ENCODE measurements around the gene INPP5F.
"Not testable (repeated sequence)": the region's sequence is repeated elsewhere in the genome, so short reads cannot be mapped to it uniquely, and the experiment has no call there.

The INPP5F gene

DNA sequence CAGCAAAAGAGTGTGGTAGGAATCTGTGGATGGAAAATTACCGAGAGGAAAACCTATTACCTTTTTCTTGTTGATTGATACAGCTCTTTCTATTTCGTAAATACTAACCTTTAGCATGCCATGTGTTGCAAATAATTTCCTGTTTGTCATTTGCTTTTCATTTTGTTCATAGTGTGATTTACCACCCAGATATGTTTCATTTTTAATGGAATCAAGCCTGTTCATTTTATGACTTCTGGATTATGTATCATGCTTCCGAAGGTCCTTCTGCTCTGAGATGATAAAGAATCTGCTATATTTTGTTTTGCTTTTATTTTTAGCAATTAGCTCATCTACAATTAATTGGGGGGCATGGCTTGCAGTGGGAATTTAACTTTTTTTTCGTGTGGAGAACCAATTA, 46.5 kb downstream of the INPP5F start:
- no peak for FAIRE-seq
- no peak for DNase-seq (ENCODE audit: insufficient read length, low spot score)

DNA sequence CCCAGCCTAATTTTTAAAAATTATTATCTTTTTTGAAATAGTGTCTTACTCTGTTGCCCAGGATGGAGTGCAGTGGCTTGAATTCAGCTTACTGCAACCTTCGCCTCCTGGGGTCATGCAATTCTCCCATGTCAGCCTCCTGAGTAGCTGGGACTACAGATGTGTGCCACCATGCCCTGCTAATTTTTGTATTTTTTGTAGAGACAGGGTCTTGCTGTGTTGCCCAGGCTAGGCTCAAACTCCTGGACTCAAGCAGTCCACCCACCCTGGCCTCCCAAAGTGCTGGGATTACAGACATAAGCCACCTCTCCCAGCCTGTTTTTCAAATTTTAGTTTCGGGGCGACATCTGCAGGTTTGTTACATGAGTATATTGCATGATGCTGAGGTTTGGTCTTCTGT, 47.2 kb downstream of the INPP5F start:
- DNase-seq (ENCODE audit: insufficient read length, low spot score); FAIRE-seq: not testable (repeated sequence)

DNA sequence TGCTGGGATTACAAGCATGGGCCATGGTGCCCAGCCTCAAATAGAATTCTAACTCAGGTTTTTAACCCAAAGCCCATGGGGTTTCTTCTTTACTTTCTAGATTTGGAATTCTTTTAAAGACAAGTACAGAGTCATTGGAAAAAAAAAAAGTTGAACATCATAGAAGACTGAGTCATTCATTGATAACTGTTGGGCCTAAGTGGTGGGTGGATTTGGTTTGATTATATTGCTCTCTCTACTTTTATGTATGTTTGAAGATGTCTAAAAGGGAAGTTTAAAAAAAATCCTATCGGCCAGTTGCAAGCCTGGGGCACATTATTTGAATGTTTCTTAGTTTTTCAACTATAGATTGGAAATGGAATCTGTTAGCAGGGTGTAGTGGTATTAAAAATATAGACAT, 49.7 kb downstream of the INPP5F start:
- FAIRE-seq (no peak), DNase-seq (ENCODE audit: insufficient read length, low spot score) (no peak)

DNA sequence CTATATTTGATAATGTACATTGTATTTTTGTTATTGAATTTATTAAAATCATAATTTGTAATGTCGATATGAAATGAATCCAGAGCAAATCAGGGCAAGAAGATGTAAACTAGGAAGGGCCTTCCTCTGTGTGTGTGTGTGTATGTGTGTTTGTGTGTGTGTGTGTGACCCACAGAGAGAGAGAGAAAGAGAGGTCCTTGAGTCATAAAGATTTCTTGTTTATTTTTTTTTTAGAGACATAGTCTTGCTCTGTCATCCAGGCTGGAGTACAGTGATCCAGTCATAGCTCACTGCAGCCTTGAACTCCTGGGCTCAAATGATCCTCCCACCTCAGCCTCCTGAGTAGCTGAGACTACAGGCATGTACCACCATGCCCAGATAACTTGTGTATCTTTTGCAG, 50.7 kb downstream of the INPP5F start:
- DNase-seq (ENCODE audit: insufficient read length, low spot score) (no peak), FAIRE-seq (no peak)

DNA sequence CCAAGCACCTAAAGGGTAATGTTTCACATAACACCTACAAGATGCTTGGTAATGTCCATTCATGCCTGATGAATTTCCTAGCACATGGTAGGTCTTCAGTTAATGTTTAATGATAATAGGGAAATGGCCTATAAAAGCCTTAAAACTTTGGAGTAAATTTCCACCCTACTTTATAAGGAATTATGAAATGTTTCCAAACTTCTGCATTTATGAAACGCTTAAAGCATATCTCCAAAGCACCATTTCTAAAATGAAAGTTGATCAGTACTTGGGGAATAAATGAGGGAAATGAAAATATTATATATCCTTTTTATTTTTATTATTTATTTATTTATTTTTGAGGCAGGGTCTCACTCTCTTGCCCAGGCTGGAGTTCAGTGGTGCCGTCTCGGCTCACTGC, 51.8 kb downstream of the INPP5F start:
- DNase-seq (ENCODE audit: insufficient read length, low spot score) (no peak), FAIRE-seq (no peak)

DNA sequence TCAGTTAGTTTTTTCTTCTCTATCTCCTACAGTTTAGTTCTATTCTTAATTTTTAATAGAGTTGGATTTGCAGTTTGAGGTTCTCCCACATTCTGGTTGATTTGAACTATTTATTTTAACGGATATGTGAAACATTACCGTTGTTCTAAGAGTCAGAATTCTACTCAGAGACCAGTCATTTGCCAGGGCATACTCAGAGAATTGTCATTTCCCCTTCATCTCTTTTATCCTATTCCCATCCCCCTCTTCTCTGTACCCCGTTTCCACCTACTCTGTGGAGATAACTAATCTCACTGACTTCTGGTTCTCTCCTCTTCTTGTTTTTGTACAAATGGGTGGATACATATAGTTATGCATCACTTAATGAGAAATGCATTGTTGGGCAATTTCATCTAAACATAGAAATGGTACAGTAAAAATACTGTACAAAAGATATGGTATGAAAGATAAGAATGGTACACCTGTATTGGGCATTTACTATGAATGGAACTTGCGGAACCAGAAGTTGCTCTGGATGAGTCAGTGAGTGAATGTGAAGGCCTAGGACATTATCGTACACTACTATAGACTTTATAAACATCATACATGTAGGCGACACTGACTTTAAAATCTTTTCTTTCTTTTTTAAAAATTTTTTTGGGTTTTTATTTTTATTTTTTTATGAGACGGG, 53.1 kb downstream of the INPP5F start:
- DNase-seq (ENCODE audit: insufficient read length, low spot score) (no peak), FAIRE-seq (no peak)

DNA sequence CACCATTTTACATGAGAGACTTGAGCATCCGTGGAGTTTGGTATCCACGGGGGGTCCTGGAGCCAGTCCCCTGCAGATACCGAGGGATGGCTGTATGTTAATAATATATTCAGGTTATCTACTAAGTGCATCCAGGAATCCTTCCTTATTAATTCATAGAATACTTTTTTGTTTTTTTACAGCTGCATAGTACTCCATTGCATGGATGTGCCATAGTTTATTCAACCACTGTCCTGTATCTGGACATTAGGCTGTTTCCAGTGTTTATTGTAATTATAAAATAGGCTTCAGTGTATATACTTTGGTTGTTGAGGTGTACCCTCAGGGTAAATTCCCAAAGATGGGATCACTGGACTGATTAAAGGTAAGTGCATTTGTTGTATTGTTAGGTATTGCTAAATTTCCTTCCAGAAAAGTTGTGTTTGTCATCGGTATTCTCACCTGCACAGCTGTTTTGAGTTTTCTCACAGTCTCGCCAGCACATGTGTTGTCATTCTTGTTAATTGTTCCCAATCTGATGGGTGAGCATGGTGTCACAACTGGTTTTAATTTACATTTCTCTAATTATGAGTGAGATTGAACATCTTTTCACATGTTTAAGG, 55.1 kb downstream of the INPP5F start:
- FAIRE-seq (no peak), DNase-seq (ENCODE audit: insufficient read length, low spot score) (no peak)

DNA sequence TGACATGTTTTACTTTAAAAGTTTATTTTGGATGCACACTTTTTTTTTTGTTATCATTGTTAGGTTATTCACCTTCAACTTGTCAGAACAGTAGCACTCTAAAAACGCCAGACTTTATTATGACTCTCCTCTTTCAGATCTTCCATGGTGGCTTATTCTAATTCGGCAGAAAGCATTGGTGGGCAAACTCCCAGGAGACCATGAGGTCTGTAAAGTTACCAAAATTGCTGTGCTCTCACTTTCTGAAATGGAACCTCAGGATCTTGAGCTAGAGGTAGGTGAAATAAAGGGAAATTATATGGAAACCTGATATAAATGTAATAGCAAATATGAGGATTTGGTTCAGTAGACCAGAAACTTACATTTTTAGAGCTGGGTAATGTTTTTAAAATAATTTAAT, 55.6 kb downstream of the INPP5F start:
- DNase-seq (ENCODE audit: insufficient read length, low spot score) (no peak), FAIRE-seq (no peak)

DNA sequence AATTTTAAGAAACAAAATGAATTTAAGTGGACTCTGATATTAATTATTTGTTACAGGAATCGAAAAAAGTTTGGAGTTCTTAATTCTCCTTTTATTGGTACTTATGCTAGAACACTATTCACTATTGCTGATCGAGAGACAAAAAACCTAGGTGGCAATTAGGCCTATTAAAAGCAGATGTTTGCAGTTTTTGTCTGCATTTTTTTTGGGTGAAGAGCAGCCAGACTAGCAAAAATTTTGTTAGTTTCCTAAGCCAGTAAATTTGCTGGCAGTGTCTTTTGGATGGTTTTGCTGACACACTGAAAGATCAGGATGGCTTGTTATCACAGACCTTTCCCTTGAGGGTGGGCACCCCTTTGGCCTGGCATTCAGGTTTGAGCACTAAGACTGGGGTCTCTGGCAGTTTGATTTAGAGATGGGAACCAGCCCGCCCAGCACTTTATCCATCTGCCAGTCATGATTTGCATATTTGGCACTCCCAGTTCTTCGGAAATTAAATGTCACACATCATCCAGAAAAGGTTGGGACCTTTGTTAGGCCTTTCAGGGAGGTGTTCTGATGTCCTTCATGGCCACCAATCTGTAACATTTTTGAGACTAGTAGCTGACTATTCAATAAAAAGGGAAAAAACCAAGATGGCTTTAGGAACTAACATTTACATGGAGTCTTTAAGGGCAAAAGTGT, 57.3 kb downstream of the INPP5F start:
- DNase-seq (ENCODE audit: insufficient read length, low spot score) (no peak), FAIRE-seq (no peak)

DNA sequence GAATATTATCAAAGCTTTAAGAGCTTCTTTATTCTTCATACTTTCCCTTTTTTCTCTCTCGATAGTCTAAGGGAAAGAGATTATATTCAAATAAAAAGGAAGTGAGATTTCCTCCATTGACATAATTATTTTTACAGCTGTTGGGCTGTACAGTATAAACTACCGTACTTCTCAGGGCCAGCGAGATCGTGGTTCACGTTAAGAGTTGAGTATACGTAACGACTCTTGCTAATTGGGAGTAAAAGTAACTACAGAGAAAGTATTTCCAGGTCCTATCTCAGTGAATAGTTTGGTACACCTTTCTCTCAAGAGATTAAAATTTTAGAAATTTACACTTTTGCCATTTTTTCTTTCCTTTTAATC, 57.8 kb downstream of the INPP5F start:
- DNase-seq (ENCODE audit: insufficient read length, low spot score) (no peak), FAIRE-seq (no peak)

DNA sequence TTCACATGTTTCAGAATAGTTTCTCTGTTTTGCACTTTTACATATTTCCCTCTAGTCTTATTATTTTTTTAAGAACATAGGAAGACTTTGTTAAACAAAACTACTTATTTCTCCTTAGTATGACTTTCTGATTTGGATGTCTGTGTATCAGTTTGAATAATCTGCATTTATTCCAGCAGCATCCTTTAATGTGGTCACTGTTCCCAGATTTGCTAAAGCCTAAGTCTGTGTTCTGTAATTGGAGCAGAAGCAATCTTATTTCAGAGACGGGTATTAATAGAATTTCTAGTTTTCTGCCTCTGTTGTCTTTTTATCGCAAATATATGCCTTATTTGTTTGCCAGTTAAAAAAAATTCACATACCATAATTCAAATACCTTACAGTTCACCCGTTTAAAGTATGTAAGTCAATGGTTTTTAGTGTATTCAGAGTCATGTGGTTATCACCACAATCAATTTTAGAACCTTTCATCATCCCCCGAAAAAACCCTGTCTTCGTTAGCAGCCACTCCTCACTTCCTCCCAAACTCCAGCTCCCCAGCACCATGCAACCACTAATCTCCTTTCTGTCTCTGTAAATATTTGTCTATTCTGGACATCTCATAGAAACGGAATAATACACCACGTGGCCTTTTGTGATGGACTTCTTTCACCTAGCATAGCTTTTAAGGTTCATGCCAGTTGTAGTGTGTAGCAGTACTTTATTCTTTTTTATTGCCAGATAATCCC, 58.7 kb downstream of the INPP5F start:
- FAIRE-seq, result no peak
- DNase-seq (ENCODE audit: insufficient read length, low spot score), result no peak

DNA sequence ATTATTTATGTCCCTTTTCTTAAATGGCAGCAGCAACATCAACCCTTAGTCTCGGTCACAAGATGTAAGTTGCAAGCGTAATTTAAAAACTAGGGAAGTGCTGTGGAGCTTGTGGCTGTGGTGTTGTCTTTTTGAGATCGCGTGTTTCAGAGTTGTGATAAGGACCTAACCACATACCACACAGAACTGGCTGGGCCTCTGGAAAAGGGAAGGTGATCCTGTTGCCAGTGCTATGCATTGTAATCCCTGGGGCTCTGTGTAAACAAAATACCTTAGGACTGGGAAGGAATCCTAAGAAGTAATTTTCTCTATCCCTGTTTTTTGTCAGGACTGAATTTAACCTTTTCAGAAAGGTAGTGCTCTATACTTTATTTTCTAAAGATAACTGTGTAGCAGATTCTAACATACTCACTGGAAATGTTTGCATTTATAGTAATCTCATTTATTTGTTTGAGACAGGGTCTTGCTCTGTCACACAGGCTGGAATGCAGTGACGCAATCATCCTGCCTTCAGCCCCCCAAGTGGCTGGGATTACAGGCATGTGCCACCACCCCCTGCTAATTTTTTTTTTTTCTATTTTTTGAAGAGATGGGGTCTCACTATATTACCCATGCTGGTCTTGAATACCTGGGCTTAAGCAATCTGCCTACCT, 60.4 kb downstream of the INPP5F start:
- FAIRE-seq (no peak), DNase-seq (ENCODE audit: insufficient read length, low spot score) (peak; percentile 35)

DNA sequence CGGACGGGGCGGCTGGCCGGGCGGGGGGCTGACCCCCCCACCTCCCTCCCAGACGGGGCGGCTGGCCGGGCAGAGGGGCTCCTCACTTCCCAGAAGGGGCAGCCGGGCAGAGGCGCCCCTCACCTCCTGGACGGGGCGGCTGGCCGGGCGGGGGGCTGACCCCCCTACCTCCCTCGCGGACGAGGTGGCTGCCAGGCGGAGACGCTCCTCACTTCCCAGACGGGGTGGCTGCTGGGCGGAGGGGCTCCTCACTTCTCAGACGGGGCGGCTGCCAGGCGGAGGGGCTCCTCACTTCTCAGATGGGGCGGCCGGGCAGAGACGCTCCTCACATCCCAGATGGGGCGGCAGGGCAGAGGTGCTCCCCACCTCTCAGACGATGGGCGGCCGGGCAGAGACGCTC, 69.3 kb downstream of the INPP5F start:
- not testable (repeated sequence) for FAIRE-seq; DNase-seq (ENCODE audit: insufficient read length, low spot score)

DNA sequence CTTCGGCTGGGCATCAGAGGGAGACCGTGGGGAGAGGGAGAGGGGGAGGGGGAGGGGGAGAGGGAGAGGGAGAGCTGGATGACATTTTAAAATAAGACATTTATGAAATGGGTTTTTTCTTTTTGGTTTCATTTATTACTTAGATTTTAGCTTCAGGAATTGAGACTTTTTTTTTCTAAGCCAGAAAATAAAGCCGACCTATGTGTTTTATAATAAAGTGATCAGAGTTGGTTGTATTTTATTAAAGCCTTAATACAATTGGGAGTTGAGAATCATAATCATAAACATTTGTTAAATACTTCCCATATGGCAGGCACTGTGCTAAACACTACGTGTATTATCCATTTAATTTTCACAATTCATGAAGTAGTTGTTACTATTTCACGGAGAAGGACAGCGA, 70.2 kb downstream of the INPP5F start:
- DNase-seq (ENCODE audit: insufficient read length, low spot score), result no peak
- no peak for FAIRE-seq

DNA sequence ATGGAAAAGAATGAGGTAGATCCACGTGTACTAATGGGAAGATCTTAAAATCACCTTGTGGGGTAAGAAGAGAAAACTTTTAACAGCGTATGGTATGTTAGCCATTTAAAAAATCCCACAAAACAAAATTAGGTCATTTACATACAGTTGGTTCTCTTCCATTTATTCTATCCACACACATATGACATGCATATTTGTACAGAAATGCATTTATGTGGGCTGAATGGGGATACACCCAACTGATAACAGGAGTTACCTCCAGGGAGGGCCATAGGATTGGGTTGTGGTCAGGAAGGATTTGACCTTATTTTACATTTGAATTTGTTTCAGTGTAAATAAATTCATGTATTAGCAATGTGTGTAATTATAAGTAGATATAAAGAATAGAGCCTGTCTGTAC, 75.3 kb downstream of the INPP5F start:
- DNase-seq (ENCODE audit: insufficient read length, low spot score) (no peak), FAIRE-seq (no peak)

DNA sequence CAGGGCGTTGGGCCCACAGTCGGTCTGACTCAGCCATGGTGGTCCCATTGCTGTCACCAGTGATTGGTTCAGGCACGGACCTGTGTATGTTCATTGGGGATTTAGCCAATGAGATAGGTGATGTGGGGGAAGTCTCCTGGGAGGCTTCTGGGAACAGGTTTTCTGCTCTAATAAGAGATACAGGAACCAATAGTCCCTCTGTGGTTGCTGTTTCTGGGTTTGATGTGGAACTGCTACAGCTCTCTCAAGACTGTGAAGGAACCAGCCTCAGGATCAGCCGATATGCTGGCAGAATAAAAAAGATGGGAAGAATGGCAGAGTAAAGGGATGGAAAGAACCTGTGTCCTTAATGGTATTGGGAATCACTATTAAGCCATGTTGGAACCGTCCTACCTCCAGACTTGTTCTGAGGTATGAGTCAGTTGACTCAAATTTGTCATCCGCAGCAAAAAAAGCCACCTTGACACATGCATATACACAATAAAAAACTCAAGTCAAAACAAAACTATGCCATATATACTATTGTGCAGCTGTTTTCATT, 76.2 kb downstream of the INPP5F start:
- no peak for DNase-seq (ENCODE audit: insufficient read length, low spot score)
- FAIRE-seq, result no peak

DNA sequence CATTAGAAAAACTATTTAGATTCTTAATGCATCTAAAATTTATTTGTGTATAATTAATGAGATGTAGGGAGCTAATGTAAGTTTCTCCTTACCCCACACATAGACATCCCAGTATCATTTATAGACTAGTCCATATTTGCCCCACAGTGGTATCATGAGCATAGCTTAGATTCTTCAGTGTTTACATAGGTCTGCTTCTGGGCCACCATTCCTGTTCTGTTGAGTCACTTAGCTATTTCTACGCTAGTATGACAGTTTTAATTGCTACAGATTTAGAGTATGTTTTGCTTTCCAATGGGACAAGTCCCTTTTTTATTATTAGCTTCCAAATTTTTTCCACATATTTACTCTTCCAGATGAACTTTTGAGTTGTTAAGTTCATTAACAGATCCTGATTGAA, 77.4 kb downstream of the INPP5F start:
- DNase-seq (ENCODE audit: insufficient read length, low spot score) (peak; percentile 24), FAIRE-seq (no peak)

DNA sequence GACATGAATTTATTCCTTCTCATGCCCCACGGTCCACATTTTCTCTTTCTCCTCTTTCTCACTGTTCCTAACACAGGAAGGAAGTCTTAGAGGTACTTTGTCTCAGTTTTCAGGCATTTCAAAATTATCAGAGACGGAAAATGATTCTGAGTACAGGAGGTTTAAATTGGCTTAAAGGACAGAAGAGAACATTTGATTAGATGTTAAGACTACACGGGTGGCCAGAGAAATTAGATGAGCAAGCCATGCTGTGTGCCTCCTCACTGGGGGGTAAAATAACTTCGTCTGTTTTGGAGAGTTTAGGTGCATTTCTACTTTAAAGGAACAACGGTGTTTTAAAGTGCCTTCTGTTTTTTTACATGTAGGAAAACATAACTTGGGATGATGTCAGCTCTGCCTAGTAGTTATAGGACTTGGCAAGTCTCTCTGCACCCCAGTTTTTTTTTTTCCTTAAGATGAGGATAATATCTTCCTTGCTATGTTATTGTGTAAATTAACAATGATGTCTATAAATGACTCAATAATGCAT, 79.9 kb downstream of the INPP5F start:
- FAIRE-seq (no peak), DNase-seq (ENCODE audit: insufficient read length, low spot score) (no peak)

DNA sequence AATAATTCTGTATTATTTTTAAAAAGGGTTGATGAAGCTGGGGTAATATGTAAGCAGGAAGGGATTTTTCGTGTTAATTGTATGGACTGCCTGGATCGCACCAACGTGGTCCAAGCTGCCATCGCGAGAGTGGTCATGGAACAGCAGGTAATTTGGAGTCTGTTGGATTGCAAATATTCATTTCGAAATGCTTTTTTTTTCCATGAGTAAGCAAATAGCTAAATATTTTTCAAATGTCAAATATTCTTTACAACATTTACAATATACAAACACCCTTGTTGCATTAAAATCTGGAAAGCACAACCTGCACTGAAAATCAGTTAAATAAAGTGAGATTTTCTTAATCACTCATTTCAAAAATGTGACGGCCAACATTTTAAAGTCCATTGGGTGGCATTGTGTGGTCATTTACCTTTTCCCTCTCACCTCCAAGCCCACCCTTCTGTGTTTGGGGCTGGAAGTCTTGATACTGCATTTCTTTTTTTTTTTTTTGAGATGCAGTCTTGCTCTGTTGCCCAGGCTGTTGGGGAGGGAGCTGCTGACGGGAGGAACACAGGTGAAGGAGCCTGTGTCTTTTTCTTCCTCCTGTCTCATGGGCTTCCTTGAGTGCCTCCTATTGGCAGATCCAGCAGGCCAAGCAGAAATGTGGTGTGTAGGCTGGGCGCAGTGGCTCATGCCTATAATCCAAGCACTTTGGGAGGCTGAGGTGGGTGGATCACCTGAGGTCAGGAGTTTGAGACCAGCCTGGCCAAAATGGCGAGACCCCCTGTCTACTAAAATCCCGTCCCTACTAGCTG, 80.7 kb downstream of the INPP5F start:
- DNase-seq (ENCODE audit: insufficient read length, low spot score), result no peak
- FAIRE-seq, result no peak

Measured in HTR-8/SVneo (cell line).